HG03565 (cell line): ENCODE data around the gene B4GALNT3.

Experiments used
- ATAC-seq: cut with Tn5 transposase; IDR thresholded peaks from one replicate; pipeline ENCODE4 v1.9.1; 2021; ENCODE audit warnings: mild to moderate bottlenecking, moderate library complexity; ENCODE audit not compliant: unreplicated experiment

Gene B4GALNT3

DNA sequence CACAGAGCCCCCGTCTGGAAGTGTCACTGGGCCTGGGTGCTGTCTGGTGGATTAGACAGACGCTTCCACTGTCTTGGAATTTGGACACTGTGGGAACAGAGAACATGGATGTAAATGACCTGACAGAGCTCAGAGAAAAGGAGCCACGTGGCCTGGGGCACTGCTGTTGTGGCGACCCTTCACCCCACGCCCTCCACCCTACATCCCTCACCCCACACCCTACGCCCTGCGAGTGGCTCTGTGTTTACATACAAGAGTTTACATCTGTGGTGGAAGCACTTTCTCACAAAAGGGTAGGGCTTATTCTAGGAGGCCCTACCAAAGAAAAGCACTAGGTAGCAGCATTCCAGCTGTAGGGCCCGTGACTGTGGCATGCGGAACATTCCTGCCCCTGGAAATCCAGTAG, 47.7 kb downstream of the B4GALNT3 start:
- ATAC-seq, result no peak

- no peak for ATAC-seq
Measured at GRCh38 chr12:508145-508544, 48.4 kb downstream of the B4GALNT3 start.

DNA sequence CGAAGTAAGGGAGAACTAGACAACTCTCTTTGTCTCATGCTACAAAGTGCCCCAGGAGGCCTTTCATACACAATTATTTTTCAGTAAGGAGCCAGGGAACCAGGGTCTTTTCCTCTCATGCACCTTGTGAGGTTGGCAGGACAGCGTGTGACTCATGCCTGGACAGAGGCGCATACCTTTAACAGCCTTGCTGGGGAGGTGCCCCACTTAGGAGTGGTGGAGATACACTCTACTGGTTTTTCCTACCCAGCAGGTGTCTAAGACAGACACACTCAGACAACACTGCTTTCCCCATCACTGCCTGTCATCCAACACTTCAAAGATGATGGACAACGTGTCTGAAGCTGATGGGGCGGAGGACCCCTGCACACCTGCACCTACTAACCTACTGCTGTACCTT, 49.1 kb downstream of the B4GALNT3 start:
- ATAC-seq, result no peak

DNA sequence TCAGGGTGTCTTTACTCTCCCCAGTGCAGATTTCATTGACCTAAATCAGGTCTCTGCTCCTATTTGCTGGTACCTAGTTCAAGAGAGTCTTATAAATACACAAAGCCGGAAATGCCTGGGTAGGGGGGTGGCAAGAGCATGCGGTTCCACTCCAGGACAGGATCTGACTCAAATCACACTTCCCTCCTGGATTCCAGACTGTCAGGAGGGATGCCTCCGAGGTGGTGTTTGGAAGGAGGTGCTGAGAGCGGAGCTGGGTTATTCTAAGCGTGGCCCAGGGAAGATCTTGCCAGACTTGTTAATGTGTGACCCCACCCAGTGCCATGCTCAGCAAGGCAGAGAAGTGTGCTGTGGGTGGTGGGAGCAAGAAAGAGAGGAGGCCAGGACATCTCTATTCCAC, 49.8 kb downstream of the B4GALNT3 start:
- no peak for ATAC-seq

GRCh38 chr12:510071-510825, 50.5 kb downstream of the B4GALNT3 start:
- ATAC-seq, result no peak

- no peak for ATAC-seq
Measured at GRCh38 chr12:512933-513332, 53.2 kb downstream of the B4GALNT3 start.

DNA sequence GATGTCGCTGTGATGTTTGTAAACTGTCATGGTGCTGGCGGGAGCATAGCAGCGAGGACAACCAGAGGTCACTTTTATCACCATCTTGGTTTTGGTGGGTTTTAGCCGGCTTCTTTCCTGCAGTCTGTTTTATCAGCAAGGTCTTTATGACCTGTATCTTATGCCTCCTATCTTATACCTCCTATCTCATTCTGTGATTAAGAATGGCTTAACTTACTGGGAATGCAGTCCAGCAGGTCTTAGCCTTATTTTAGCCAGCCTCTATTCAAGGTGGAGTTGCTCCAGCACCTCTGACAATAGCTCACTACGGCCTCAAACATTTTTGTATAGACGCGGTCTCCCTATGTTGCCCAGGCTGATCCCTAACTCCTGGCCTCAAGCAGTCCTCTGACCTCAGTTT, 53.7 kb downstream of the B4GALNT3 start:
- ATAC-seq, result no peak

DNA sequence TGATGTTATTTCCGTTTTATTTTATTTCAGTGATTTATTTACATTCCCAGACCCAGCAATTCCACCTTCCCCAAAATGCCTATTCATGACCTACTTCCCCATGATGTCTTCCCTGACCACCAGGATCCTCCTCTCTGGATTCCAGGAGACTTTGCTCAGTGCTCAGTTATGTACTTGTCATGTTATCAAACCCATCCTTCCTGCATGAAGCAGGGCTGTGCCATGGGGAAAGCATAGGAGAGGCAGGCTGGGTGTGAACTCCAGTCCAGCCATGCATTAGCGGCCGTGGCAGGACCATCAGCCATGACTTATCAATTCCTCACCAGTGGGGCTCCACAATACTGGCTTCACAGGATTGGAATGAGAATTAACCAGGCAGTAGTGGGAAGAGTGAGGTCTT, 57.8 kb downstream of the B4GALNT3 start:
- no peak for ATAC-seq

DNA sequence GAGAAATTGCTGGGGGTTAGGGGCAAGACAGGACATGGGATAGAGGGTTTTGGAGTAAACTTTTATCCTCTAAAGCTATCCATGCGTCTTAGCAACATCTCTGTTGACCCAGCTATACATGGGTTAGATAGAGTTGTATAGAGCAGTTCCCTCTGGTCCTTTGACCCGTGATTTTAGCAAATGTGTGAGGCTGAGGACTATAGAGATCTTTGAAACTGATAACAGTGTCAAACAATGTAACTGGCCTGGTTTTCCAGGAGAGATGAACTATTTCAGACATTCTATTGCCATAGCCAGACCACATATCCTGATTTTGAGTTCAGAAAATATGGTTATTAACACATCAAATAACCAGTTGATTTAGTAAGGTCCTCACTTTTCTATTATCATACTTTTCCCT, 60.4 kb downstream of the B4GALNT3 start:
- ATAC-seq, result no peak

DNA sequence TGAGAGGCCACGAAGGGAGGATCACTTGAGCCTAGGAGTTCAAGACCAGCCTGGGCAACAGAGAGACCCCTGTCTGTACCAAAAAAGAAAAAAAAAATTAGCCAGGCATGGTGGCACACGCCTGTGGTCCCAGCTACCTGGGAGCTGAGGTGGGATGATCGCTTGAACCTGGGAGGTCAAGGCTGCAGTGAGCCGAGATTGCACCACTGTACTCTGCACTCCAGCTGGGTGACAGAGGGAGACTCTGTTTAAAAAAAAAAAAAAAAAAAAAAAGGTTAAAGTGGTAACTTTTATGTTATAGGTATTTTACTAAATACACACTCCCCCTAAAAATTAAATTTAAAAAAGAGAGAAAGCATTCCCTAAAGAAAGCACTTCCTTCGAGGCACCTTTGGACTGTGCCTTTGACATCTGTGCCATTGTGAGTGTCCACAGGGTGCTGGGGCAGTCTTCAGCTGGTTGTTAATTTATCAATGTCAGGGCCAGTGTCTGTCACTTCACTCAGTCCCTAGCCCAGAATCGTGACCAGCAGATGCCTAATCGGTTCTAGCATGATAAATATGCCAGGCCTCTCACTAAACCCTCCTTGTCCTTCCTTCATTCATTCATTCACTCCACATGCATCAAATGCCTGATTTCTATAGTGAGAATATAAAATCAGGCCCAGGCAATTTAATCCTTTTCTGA, 63.1 kb downstream of the B4GALNT3 start:
- no peak for ATAC-seq

- no peak for ATAC-seq
Measured at GRCh38 chr12:524167-524951, 64.6 kb downstream of the B4GALNT3 start.

- ATAC-seq, result no peak
Measured at GRCh38 chr12:526089-526488, 66.3 kb downstream of the B4GALNT3 start.

DNA sequence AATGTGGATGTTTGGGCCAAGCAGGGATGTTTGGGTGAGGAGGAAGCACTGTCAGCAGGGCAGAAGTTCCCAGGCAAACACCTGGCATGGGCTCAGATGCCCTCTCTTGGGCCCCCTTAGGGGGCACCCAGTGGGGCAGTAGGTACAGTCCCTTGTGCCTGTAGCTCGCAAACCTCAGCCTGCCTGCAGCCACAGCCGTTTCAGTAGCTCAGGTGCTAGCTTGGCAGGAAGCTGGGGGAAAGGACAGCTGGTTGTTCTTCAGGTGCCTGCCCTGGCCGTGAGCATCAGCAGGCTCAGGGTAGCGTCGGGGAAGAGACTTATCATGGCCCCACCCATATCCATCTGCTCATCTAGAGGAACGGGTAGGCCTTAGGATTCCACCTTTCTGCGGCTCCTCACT, 67.5 kb downstream of the B4GALNT3 start:
- no peak for ATAC-seq

DNA sequence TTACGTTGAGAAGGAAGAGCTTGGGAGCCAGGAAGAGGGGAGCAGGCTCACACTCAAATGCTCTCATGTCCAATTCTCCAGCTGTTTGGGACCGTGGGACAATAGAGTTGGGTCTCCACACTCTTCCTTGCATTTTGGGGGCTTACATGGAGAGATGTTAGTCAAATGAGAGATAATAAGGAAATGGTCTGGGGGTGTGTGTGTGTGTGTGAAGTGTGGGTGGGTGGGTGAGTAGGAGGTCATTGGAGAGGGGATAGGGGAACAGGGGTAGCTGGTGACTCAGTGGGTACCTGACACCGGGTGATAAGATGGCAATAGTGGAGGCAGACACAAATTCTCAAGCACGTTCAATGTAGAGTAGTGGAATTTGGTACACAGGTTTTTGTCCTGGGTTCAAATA, 68.0 kb downstream of the B4GALNT3 start:
- no peak for ATAC-seq

- no peak for ATAC-seq
Measured at GRCh38 chr12:530308-530707, 70.6 kb downstream of the B4GALNT3 start.

DNA sequence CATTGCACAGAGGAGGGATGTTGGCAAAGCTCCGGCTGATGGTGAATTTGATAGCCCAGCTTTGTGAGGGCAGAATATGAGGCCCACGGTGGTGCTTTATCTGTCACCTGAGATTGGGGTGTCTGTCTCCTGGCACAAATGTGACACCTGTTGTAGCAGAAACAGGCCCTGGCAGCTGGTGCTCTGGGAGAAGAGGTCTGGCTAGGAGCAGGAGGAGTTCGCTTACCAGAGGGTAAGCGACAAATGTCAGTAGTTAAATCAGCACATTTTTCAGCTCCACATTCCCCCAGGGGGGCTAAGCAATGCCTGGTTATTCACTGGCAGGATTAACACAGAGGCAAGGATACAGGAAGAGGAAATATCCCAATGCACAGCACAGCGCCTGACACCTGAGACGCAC, 71.1 kb downstream of the B4GALNT3 start:
- ATAC-seq, result no peak

DNA sequence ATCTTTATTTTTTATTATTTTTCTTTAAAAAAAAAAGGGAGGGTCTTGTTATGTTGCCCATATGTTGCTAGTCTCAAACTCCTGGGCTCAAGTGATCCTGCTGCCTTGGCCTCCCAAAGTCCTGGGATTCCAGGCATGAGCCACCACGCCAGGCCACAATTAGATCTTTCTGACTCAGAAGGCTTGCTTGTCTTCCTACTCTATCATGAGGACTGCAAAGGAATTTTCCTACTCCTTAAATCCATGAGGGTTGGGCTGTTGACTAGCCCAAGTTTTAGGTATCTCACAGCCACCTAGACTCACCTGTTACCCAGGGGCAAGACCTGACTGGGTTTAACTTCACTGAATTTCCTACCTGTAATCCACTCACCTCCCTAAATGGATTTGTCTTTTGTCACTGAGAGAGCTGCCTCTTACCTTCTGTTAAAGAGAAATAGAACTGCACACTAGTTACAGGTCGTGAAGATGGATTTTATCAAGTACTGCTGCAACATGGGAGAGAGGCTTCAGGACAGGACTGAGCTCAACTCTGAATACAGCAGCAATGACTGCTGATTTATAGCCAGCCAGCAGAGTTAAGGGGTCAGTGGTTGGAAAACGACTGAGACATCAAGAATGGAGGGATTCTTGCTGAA, 72.3 kb downstream of the B4GALNT3 start:
- ATAC-seq, result no peak

- no peak for ATAC-seq
Measured at GRCh38 chr12:532908-533565, 73.3 kb downstream of the B4GALNT3 start.

DNA sequence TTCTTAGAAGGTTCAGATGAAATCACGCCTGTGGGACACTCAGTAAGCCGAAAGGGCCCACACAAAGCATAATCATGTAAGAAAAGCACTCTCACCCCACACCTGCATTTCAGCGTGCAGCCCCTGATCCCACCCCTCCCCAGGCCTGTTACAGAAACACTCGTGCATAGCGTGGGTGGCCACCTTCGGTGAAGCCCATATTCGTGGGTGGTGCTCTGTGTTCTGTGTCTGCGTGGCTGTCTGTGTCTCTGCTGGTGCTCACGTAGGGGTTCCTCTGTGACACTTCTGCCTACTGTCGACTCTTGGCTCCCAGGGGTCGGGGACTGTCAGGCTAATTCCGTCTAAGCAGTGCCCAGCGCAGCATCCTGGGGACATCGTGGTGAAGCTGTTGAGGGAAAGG, 74.0 kb downstream of the B4GALNT3 start:
- no peak for ATAC-seq

GRCh38 chr12:534216-534615, 74.5 kb downstream of the B4GALNT3 start:
- no peak for ATAC-seq

- no peak for ATAC-seq
Measured at GRCh38 chr12:535396-535795, 75.7 kb downstream of the B4GALNT3 start.
